Liver (tissue), 9 donors: Measurements from ENCODE around the gene MIDN. TPM values are rescaled to one million over a fixed set of nuclear protein-coding genes. Genes with fewer than 3 reads are reported as not detected.

ENCODE experiments used
- DNase-seq: peaks from one replicate; pipeline ENCODE4 v3.0.0-alpha.2; 2017; ENCODE audit warnings: low spot score
- H3K27ac ChIP-seq, 2 donors: one replicate each; pipeline ENCODE4 v1.7.0; 2013; ENCODE audit warnings: inconsistent platforms in 2 of 2, low read length in 2 of 2, control low read depth in 1 of 2, low read depth in 1 of 2, mild to moderate bottlenecking in 1 of 2
- H3K27me3 ChIP-seq, 4 donors: one replicate each; pipeline versions ENCODE4 v1.6.1 to v1.7.0; 2013; ENCODE audit warnings: low read length in 3 of 4, inconsistent platforms in 1 of 4, mild to moderate bottlenecking in 1 of 4, moderate library complexity in 1 of 4; ENCODE audit not compliant: control insufficient read depth in 4 of 4, insufficient read depth in 4 of 4
- H3K36me3 ChIP-seq, 4 donors: one replicate each; pipeline versions ENCODE4 v1.6.1 to v1.7.0; 2013; ENCODE audit warnings: low read length in 3 of 4, mild to moderate bottlenecking in 3 of 4, low read depth in 1 of 4, moderate library complexity in 1 of 4; ENCODE audit not compliant: control insufficient read depth in 4 of 4, insufficient read depth in 3 of 4
- H3K4me1 ChIP-seq, 4 donors: one replicate each; pipeline versions ENCODE4 v1.6.1 to v1.7.0; 2013; ENCODE audit warnings: low read length in 3 of 4, mild to moderate bottlenecking in 3 of 4, moderate library complexity in 1 of 4; ENCODE audit not compliant: control insufficient read depth in 4 of 4, insufficient read depth in 4 of 4
- H3K4me3 ChIP-seq, 3 donors: one replicate each; pipeline versions ENCODE4 v1.6.1 to v1.7.0; 2013; ENCODE audit warnings: low read length in 3 of 3, control low read depth in 1 of 3, low read depth in 1 of 3, mild to moderate bottlenecking in 1 of 3
- H3K9ac ChIP-seq, 2 donors: one replicate each; pipeline ENCODE4 v1.7.0; 2013; ENCODE audit warnings: low read length in 2 of 2, mild to moderate bottlenecking in 2 of 2, moderate library complexity in 2 of 2, control low read depth in 1 of 2, low read depth in 1 of 2
- H3K9me3 ChIP-seq, 4 donors: one replicate each; pipeline versions ENCODE4 v1.6.1 to v1.7.0; 2013; ENCODE audit warnings: low read length in 3 of 4; ENCODE audit not compliant: control insufficient read depth in 4 of 4
- HNF4A ChIP-seq, 2 donors: conservative IDR thresholded peaks; 2 replicates each; pipeline ENCODE4 v1.6.1; 2016; ENCODE audit warnings: antibody characterized with exemption in 2 of 2, mild to moderate bottlenecking in 2 of 2
- HNF4G ChIP-seq: IDR thresholded peaks from 2 replicates; pipeline ENCODE4 v1.6.1; 2016; ENCODE audit warnings: antibody characterized with exemption
- NR2F2 ChIP-seq: IDR thresholded peaks from 2 replicates; pipeline ENCODE4 v1.6.1; 2016; ENCODE audit warnings: antibody characterized with exemption
- RAD21 ChIP-seq, 2 donors: IDR thresholded peaks; 2 replicates each; pipeline ENCODE4 v1.6.1; 2016; ENCODE audit warnings: antibody characterized with exemption in 2 of 2, mild to moderate bottlenecking in 2 of 2
- SP1 ChIP-seq: IDR thresholded peaks from 2 replicates; pipeline ENCODE4 v1.6.1; 2018; ENCODE audit warnings: antibody characterized with exemption, mild to moderate bottlenecking
- TAF1 ChIP-seq: conservative IDR thresholded peaks from 2 replicates; pipeline ENCODE4 v1.6.1; 2016; ENCODE audit warnings: antibody characterized with exemption, mild to moderate bottlenecking
- whole genome bisulfite sequencing: extraction: QIAGEN DNeasy Blood & Tissue Kit; methylation state at CpG from one replicate; pipeline ENCODE4 v1.1.7; 2013; 5-methylcytosine and 5-hydroxymethylcytosine counted together
- polyA plus RNA-seq, 2 donors: library from polyadenylated mRNA; stranded (reverse) in 1 of 2; unstranded in 1 of 2; fragments of 200-250 nt in 1 of 2; fragments of >200 nt in 1 of 2; fragmentation: Nextera tagmentation in 1 of 2; extraction: Ambion mirVana in 1 of 2; gene quantifications; one replicate each; pipeline versions ENCODE4 v1.2.1 to v1.2.3, GENCODE V29; 2013 to 2015
- total RNA-seq, 2 donors: library from RNA; depleted of rRNA; stranded (reverse); fragments of >200 nt; gene quantifications; one replicate each; pipeline ENCODE4 v1.2.3, GENCODE V29; 2014
- TF ChIP-seq, protein P1 (sequence below): fragments of 150-350 bp; IDR thresholded peaks from 2 replicates; pipeline ENCODE4 v1.5.1; 2017; ENCODE audit warnings: improper control_type of control experiment, low read depth, low read length; ENCODE audit not compliant: missing input control
- TF ChIP-seq, protein P2 (sequence below): IDR thresholded peaks from 2 replicates; pipeline ENCODE4 v1.6.1; 2016; ENCODE audit warnings: antibody characterized with exemption, mild to moderate bottlenecking
- TF ChIP-seq, protein P3 (sequence below): IDR thresholded peaks from 2 replicates; pipeline ENCODE4 v1.6.1; 2016; ENCODE audit warnings: antibody characterized with exemption
- donor health status: healthy.
- donor health status: healthy.
- donor health status: healthy.
- donor health status: healthy.
- donor health status: healthy.

Gene MIDN
- total and polyA plus RNA-seq, 4 donors, result 2.9 to 22.9 (median 11.8) TPM

DNA sequence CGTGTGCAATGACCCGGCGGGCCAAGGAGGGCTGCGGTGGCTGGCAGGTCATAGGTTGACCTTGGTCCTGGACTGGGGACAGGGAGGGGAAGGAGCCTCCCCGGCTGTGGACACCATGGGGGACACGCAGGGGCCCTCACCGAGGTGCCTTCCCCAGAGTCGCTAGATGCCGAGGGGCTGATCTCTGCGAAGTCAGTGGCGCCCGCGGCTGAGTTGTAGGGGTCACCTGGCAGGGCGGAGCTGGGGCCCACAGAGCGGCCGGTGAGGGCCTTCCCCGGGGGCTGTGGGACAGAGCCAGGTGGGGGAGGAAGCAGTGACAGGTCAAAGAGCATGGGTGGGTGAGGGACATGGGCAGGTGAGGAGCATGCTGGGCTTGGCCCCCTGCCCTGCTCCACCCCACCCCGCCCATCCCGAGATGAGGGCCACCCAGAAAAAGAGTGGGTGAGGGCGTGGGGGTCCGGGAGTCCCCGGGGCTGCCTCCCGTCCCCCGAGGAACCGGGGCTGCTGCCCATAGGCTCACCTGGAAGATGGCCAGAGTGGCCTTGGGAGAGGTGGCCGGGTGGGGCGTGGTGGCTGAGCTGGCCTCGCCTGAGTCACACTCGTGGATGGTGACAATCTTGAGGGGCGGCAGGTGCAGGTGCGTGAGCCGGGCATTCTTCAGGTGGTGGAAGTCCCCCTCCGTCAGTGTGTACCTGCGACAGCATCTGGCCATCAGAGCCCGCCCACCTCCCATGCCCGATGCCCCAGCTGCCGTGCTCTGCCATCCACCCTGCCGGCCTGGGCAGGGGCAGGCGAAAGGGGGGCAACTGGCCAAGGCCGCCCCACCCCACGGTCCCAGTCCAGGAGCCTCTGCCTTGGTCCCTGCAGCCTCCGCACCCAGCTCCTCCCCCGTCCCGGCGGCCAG, 14.1 kb upstream of the MIDN start (continued):
- TF ChIP-seq, protein P1, sequence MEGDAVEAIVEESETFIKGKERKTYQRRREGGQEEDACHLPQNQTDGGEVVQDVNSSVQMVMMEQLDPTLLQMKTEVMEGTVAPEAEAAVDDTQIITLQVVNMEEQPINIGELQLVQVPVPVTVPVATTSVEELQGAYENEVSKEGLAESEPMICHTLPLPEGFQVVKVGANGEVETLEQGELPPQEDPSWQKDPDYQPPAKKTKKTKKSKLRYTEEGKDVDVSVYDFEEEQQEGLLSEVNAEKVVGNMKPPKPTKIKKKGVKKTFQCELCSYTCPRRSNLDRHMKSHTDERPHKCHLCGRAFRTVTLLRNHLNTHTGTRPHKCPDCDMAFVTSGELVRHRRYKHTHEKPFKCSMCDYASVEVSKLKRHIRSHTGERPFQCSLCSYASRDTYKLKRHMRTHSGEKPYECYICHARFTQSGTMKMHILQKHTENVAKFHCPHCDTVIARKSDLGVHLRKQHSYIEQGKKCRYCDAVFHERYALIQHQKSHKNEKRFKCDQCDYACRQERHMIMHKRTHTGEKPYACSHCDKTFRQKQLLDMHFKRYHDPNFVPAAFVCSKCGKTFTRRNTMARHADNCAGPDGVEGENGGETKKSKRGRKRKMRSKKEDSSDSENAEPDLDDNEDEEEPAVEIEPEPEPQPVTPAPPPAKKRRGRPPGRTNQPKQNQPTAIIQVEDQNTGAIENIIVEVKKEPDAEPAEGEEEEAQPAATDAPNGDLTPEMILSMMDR, result no peak
- TF ChIP-seq, protein P2, sequence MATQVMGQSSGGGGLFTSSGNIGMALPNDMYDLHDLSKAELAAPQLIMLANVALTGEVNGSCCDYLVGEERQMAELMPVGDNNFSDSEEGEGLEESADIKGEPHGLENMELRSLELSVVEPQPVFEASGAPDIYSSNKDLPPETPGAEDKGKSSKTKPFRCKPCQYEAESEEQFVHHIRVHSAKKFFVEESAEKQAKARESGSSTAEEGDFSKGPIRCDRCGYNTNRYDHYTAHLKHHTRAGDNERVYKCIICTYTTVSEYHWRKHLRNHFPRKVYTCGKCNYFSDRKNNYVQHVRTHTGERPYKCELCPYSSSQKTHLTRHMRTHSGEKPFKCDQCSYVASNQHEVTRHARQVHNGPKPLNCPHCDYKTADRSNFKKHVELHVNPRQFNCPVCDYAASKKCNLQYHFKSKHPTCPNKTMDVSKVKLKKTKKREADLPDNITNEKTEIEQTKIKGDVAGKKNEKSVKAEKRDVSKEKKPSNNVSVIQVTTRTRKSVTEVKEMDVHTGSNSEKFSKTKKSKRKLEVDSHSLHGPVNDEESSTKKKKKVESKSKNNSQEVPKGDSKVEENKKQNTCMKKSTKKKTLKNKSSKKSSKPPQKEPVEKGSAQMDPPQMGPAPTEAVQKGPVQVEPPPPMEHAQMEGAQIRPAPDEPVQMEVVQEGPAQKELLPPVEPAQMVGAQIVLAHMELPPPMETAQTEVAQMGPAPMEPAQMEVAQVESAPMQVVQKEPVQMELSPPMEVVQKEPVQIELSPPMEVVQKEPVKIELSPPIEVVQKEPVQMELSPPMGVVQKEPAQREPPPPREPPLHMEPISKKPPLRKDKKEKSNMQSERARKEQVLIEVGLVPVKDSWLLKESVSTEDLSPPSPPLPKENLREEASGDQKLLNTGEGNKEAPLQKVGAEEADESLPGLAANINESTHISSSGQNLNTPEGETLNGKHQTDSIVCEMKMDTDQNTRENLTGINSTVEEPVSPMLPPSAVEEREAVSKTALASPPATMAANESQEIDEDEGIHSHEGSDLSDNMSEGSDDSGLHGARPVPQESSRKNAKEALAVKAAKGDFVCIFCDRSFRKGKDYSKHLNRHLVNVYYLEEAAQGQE, result no peak

DNA sequence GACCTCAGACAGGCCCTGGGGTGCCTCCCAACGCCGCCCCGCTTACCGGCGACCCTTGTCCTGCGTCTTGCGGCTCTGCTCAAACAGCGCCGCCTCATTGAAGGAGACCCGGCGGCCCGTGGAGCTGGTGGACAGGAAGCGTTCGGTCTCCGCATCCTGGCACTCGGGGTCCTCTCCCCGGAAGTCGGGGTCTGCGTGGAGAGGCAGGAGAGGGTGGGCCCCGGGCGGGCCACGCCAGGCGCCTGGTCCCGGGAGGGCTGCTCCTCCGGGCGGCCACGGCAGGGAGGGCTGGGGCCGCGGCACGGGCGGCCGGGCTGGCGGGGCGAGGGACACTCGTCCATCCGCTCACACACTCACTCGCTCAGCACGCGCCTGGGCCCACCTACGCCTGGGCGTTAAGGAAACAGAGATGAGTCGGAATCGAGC, 13.4 kb upstream of the MIDN start:
- H3K27me3 ChIP-seq, result no peaks in the 10 kb centered on the region
- no peak for DNase-seq
- H3K9me3 ChIP-seq, result no peaks in the 10 kb centered on the region
- H3K9ac ChIP-seq, result no peak overlapping the region
- TF ChIP-seq TAF1, result no peak
- H3K4me1 ChIP-seq, result peaks cover 0 to 18% (median 8%) of the 10 kb centered on the region in 4 donors
- H3K36me3 ChIP-seq, result no peaks in the 10 kb centered on the region
- 92% methylated on average over 43 of the region's 43 CpGs for WGBS
- H3K4me3 ChIP-seq, result no peak overlapping the region
- no peak overlapping the region for H3K27ac ChIP-seq

DNA sequence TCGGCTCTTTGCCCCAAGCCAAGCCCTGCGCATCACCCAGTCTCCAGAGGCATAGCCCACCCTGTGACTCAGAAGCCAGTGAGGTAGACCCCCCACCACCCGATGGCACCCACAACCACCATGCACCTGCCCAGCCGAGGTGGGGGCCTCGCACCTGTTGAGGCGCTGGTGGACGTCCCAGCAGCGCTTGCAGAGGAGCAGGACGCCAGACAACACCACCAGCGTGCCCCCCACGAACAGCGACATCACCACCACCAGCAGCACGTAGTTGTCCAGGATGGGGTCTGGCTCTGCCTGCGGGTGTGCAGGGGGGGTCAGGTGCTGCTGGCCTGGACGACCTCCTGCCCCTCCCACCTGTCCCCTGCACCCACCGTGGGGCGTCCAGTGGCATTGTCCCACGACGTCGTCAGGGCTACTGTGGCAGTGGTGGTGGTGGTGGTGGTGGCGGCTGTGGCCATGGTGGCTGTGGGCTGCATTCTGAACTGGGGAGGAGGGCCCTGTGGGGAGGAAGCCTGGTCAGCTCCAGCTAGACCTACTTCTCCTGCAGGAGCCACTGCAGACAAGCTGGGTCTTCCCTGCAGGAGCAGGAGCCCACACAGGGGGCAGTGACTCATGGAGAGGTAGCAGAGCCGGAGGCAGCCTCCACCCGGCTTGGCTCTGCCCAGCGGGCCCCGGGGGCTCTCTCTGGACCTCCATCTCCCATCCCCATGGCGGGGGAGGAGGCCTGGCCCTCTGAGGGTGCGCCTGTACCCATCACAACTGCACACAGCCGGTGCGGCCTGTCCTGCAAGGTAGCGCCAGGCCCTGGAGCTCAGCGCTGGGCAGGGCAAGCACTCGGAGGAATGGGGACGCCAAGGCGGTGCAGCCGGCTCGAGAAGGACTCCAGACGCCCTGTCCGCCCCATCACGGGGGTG, 12.5 kb upstream of the MIDN start:
- H3K27ac ChIP-seq, result no peak overlapping the region
- DNase-seq, result no peak
- TF ChIP-seq NR2F2 (no peak), HNF4A (conservative IDR thresholded peaks at IDR 0.05) (no peak), SP1 (no peak), HNF4G (no peak), RAD21 (IDR thresholded peaks at IDR 0.05) (no peak)
- TF ChIP-seq, protein P3, sequence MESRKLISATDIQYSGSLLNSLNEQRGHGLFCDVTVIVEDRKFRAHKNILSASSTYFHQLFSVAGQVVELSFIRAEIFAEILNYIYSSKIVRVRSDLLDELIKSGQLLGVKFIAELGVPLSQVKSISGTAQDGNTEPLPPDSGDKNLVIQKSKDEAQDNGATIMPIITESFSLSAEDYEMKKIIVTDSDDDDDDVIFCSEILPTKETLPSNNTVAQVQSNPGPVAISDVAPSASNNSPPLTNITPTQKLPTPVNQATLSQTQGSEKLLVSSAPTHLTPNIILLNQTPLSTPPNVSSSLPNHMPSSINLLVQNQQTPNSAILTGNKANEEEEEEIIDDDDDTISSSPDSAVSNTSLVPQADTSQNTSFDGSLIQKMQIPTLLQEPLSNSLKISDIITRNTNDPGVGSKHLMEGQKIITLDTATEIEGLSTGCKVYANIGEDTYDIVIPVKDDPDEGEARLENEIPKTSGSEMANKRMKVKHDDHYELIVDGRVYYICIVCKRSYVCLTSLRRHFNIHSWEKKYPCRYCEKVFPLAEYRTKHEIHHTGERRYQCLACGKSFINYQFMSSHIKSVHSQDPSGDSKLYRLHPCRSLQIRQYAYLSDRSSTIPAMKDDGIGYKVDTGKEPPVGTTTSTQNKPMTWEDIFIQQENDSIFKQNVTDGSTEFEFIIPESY, result no peak
- TF ChIP-seq, protein P2, result no peak
- TF ChIP-seq, protein P1, result no peak
- no peaks in the 10 kb centered on the region for H3K36me3 ChIP-seq
- 84% methylated on average over 39 of the region's 39 CpGs for WGBS
- no peaks in the 10 kb centered on the region for H3K27me3 ChIP-seq
- H3K9ac ChIP-seq, result no peak overlapping the region
- no peak overlapping the region for H3K4me3 ChIP-seq
- no peaks in the 10 kb centered on the region for H3K9me3 ChIP-seq
- H3K4me1 ChIP-seq, result peaks cover 2 to 26% (median 12%) of the 10 kb centered on the region in 4 donors
